GM23338 (cell line): ENCODE measurements around the gene BCS1L.
"Not testable (repeated sequence)": the region's sequence is repeated elsewhere in the genome, so short reads cannot be mapped to it uniquely, and the experiment has no call there.

ENCODE experiments used
- EZH2phosphoT487 ChIP-seq: fragments of 200-600 bp; sonication (generic); IDR thresholded peaks from one replicate; pipeline ENCODE4 v1.8.1; 2018; ENCODE audit warnings: antibody characterized with exemption; ENCODE audit not compliant: unreplicated experiment
- POLR2AphosphoS5 ChIP-seq: IDR thresholded peaks from 2 replicates; pipeline ENCODE4 v1.6.1; 2016; ENCODE audit warnings: antibody characterized with exemption, low read depth

DNA sequence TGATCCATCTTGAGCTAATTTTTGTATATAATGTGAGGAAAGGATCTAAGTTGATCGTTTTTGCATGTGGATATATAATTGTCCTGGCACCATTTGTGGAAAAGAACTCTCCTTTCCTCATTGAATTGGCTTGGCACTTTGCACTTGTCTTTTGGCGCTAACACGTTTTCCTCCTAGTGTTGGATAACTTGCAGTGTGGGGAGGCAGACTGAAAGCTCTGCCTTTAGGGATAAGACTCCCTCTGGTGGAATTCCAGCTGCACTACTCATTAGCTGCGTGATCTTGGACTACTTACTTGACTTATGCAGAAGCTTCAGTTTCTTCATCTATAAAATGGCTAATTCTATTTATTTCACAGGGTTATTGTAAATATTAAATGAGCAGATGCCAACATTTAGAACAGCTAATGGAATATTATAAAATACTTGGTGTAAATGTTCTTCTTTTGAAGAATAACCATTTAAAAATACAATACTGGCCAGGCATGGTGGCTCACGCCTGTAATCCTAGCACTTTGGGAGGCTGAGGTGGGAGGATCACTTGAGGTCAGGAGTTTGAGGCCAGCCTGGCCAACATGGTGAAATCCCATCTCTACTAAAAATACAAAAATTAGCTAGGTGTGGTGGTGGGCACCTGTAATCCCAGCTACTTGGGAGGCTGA is 28.0 kb downstream of the BCS1L start:
- TF ChIP-seq POLR2AphosphoS5, EZH2phosphoT487: not testable (repeated sequence)
